ENCODE results near the gene NR2C2AP. TPM values are rescaled to one million over a fixed set of nuclear protein-coding genes. Genes with fewer than 3 reads are reported as not detected.
"Not testable (repeated sequence)": the region's sequence is repeated elsewhere in the genome, so short reads cannot be mapped to it uniquely, and the experiment has no call there.

Gene NR2C2AP
- total RNA-seq, 1 donor: 7.8 TPM

DNA sequence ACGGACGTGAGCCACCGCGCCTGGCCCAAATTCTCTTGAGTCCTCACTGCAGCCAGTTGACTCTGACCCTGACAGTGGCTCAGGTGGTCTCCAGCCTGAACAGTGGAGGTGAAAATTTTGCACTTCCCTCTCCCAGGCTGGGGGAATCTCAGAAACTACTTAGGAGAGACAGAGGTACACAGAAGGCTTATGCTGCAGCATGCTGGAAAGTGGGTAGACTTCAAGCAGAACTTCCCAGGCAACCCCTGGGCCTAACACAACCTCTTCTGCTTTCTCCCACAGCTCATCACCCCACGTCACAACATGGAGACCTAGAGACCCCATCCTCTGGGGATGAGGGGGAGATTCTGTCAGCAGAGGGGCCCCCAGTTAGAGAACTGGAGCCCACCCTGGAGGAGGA, 23.0 kb upstream of the NR2C2AP start:
- H3K4me3 ChIP-seq (ENCODE audit: low read depth, low read length): no peak overlapping the region
- DNase-seq (ENCODE audit: low read depth): no peak
- TF ChIP-seq, protein P1, sequence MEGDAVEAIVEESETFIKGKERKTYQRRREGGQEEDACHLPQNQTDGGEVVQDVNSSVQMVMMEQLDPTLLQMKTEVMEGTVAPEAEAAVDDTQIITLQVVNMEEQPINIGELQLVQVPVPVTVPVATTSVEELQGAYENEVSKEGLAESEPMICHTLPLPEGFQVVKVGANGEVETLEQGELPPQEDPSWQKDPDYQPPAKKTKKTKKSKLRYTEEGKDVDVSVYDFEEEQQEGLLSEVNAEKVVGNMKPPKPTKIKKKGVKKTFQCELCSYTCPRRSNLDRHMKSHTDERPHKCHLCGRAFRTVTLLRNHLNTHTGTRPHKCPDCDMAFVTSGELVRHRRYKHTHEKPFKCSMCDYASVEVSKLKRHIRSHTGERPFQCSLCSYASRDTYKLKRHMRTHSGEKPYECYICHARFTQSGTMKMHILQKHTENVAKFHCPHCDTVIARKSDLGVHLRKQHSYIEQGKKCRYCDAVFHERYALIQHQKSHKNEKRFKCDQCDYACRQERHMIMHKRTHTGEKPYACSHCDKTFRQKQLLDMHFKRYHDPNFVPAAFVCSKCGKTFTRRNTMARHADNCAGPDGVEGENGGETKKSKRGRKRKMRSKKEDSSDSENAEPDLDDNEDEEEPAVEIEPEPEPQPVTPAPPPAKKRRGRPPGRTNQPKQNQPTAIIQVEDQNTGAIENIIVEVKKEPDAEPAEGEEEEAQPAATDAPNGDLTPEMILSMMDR (IDR thresholded peaks at IDR 0.05; ENCODE audit: insufficient read depth, low read depth, low read length): no peak

DNA sequence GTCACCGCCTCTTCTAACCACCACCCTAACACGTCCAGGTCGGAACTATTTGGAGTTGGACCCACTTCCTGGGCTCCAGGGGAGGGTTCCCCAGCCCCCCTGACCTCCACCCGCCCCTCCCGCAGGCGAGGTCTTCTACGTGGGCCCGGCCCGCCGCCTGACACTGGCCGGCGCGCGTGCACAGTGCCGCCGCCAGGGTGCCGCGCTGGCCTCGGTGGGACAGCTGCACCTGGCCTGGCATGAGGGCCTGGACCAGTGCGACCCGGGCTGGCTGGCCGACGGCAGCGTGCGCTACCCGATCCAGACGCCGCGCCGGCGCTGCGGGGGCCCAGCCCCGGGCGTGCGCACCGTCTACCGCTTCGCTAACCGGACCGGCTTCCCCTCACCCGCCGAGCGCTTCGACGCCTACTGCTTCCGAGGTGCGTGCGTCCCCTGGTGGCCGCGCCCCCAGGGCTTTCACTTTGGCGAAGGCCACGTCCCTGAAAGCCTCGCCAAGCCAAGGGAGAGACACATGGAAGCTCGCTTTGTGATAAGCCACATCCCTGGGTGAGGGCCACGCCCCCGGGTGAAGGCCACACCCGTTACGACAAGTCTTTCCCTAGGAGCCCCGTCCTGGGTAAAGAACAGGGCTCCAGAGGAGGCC, 21.8 kb upstream of the NR2C2AP start:
- H3K4me3 ChIP-seq (ENCODE audit: low read depth, low read length): peak overlapping the region; percentile 30
- peak; percentile 79 for DNase-seq (ENCODE audit: low read depth)
- TF ChIP-seq, protein P1 (IDR thresholded peaks at IDR 0.05; ENCODE audit: insufficient read depth, low read depth, low read length): peak; percentile 74

GRCh38 chr19:19224150-19224851, 21.1 kb upstream of the NR2C2AP start:
- TF ChIP-seq, protein P1 (IDR thresholded peaks at IDR 0.05; ENCODE audit: insufficient read depth, low read depth, low read length): no peak
- no peak for DNase-seq (ENCODE audit: low read depth)
- peak overlapping the region; percentile 30 for H3K4me3 ChIP-seq (ENCODE audit: low read depth, low read length)

- no peak for DNase-seq (ENCODE audit: low read depth)
- TF ChIP-seq, protein P1 (IDR thresholded peaks at IDR 0.05; ENCODE audit: insufficient read depth, low read depth, low read length): no peak
- no peak overlapping the region for H3K4me3 ChIP-seq (ENCODE audit: low read depth, low read length)
Measured at GRCh38 chr19:19223636-19224035, 20.4 kb upstream of the NR2C2AP start.

DNA sequence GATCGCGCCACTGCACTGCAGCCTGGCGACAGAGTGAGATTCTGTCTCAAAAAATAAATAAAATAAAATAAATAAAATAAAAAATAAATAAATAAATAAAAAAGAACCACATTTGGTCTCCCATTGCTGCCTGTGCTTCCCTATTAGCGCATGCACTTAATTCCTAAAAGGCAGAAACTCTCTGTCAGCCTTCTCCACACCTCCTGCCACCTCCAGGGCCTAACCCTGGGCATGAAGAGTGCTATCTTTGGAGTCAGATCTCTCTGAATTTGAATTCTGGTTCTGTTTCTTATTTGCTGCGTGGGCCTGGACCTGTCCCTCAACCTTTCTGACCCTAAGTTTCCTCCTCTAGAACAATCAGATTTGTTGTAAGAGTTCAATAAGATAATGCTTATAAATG, 19.8 kb upstream of the NR2C2AP start:
- TF ChIP-seq, protein P1 (IDR thresholded peaks at IDR 0.05; ENCODE audit: insufficient read depth, low read depth, low read length): no peak
- no peak overlapping the region for H3K4me3 ChIP-seq (ENCODE audit: low read depth, low read length)
- no peak for DNase-seq (ENCODE audit: low read depth)

GRCh38 chr19:19221000-19221399, 17.8 kb upstream of the NR2C2AP start:
- DNase-seq (ENCODE audit: low read depth): not testable (repeated sequence)

GRCh38 chr19:19218911-19219310, 15.7 kb upstream of the NR2C2AP start:
- no peak overlapping the region for H3K4me3 ChIP-seq (ENCODE audit: low read depth, low read length)
- no peak for DNase-seq (ENCODE audit: low read depth)
- TF ChIP-seq, protein P1 (IDR thresholded peaks at IDR 0.05; ENCODE audit: insufficient read depth, low read depth, low read length): no peak

More at GRCh38 chr19:19221000-19221399, 17.8 kb upstream of the NR2C2AP start:
- not testable (repeated sequence) for H3K4me3 ChIP-seq (ENCODE audit: low read depth, low read length)

Data from fibroblast of villous mesenchyme (primary cell).